Kidney epithelial cell (primary cell): Measurements from ENCODE around the gene SGPP2. TPM values are rescaled to one million over a fixed set of nuclear protein-coding genes. Genes with fewer than 3 reads are reported as not detected.

ENCODE experiments used
- DNase-seq: peaks from one replicate; pipeline ENCODE4 v3.0.0-alpha.2; 2010; ENCODE audit warnings: low read depth
- H3K27me3 ChIP-seq: 2 replicates; pipeline ENCODE4 v1.6.0; 2011; ENCODE audit warnings: low read length; ENCODE audit not compliant: control insufficient read depth, insufficient read depth
- H3K36me3 ChIP-seq: 2 replicates; pipeline ENCODE4 v1.5.1; 2011; ENCODE audit warnings: low read length; ENCODE audit not compliant: control insufficient read depth, insufficient read depth
- H3K4me3 ChIP-seq: 2 replicates; pipeline ENCODE4 v1.5.1; 2011; ENCODE audit warnings: low read depth, mild to moderate bottlenecking, control low read depth, low read length
- total RNA-seq: library from RNA; depleted of rRNA; stranded (reverse); fragments of >200 nt; gene quantifications from 2 replicates; pipeline ENCODE4 v1.2.3, GENCODE V29; 2015
- TF ChIP-seq, protein P1 (sequence below): IDR thresholded peaks from 2 replicates; pipeline ENCODE4 v1.5.1; 2011; ENCODE audit warnings: mild to moderate bottlenecking, moderate library complexity, low read length, control low read depth, inconsistent platforms; ENCODE audit not compliant: insufficient read depth, poor library complexity, severe bottlenecking

SGPP2 gene
- total RNA-seq, 1 donor from 2014 or later, result 29.1 TPM

DNA sequence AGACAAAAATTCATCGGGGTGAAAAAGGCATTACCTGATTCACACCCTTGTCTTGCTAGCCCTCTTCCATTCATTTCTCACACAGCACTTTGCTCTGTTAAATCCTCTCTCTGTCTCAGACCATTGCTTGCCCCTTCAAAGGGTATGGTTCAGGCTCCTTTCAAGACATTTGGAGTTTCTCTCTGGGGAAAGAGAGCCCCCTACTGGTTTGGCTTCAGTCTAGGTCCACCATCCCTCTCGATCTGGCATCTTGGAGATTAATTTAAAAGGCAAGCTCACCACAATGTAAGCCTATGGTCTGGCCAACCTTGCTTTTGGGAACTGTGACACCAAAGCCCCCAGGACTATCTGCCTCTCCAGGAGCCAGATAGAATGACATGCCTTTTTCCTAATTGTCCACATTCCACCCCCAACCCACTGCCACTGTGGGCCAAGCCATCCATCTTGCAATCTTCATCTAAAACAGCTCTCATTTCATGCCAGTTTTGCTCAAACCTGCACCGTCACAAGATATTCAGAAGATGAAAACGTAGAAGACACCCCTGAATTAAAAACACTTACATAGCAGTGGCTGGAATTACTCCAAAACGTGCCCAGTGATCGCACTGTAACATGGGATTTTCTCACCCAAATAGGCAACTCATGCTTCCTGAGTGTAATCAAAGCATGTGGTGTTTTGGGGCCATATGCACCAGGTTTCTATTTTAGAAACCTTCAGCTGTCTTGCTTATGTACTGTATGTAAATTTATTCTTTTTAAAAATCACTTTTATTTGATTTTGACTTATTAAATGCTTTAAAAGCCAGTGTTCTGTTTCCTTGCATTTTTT lies 137.7 kb downstream of the SGPP2 start:
- TF ChIP-seq, protein P1, sequence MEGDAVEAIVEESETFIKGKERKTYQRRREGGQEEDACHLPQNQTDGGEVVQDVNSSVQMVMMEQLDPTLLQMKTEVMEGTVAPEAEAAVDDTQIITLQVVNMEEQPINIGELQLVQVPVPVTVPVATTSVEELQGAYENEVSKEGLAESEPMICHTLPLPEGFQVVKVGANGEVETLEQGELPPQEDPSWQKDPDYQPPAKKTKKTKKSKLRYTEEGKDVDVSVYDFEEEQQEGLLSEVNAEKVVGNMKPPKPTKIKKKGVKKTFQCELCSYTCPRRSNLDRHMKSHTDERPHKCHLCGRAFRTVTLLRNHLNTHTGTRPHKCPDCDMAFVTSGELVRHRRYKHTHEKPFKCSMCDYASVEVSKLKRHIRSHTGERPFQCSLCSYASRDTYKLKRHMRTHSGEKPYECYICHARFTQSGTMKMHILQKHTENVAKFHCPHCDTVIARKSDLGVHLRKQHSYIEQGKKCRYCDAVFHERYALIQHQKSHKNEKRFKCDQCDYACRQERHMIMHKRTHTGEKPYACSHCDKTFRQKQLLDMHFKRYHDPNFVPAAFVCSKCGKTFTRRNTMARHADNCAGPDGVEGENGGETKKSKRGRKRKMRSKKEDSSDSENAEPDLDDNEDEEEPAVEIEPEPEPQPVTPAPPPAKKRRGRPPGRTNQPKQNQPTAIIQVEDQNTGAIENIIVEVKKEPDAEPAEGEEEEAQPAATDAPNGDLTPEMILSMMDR, result peak; percentile 78
- Histone ChIP-seq H3K27me3 (no peaks in the 10 kb centered on the region), H3K4me3 (no peak overlapping the region), H3K36me3 (no peaks in the 10 kb centered on the region)
- DNase-seq, result peak; percentile 23

DNA sequence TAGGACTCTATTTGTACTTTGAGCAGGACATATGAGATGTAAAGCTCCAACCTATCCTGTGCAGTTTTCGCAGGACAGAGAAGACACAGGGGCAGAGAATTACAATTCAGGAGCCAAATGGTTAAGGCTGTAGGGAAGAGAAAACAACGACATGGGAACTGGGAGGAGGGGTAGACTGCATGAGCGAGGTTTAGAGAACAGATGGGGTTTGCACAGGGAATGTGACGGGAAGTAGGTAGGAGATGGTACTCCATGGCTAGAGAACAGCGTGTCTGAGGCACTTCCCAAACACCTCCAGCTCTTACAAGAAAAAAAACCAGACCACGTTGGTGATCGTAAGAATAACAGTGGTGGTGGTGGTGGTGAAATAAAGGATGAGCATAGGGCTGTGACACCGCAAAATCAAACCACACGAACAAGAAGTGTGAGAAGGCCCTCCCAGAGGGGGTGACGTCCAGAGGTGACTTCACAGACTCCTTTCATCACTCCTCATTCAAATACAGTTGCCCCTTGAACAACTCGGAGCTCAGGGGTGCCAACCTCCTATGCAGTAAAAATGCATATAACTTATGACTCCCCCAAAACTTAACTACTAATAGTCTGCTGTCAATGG lies 138.9 kb downstream of the SGPP2 start:
- Histone ChIP-seq H3K4me3 (no peak overlapping the region), H3K36me3 (no peaks in the 10 kb centered on the region), H3K27me3 (no peaks in the 10 kb centered on the region)
- TF ChIP-seq, protein P1, result no peak
- DNase-seq, result no peak

DNA sequence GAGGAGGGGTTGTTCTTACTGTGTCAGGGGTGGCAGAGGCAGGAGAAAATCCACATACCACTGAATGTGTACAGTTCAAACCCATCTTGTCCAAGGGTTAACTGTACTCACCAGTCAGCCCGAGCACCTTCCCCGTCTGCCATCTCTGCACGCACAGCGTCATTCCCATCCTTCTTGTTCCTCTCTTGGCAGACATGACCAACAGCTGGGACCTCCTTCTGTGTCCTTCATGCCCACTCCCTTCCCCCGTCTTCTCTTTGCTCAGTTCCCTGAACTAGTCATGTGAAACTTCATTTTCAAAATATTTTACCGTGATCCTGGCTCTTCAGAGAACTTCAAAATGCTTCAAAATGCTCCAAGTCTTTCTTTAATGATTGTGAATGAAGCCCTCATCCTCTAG lies 139.6 kb downstream of the SGPP2 start:
- TF ChIP-seq, protein P1, result no peak
- Histone ChIP-seq H3K36me3 (no peaks in the 10 kb centered on the region), H3K4me3 (no peak overlapping the region), H3K27me3 (no peaks in the 10 kb centered on the region)
- no peak for DNase-seq

DNA sequence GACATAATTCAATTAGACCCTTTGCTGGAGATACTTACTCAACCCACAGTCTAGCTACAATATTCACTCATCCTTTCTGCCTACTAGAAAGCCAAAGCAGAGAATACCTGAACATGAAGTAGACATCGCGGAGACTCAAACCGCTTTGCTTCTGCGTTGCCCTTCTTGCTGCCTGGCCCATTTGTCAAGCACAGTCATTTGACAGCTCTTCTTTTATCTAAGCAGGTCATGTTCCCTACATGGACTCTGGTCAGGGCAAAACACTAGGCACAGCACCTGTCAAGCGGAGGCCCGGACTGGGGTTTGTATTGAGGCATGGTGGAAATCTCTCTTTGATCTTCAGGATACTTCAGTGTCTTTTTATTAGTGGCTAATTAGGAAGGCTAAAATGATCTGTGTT lies 141.9 kb downstream of the SGPP2 start:
- DNase-seq, result no peak
- Histone ChIP-seq H3K4me3 (no peak overlapping the region), H3K36me3 (no peaks in the 10 kb centered on the region), H3K27me3 (no peaks in the 10 kb centered on the region)
- TF ChIP-seq, protein P1, result no peak

DNA sequence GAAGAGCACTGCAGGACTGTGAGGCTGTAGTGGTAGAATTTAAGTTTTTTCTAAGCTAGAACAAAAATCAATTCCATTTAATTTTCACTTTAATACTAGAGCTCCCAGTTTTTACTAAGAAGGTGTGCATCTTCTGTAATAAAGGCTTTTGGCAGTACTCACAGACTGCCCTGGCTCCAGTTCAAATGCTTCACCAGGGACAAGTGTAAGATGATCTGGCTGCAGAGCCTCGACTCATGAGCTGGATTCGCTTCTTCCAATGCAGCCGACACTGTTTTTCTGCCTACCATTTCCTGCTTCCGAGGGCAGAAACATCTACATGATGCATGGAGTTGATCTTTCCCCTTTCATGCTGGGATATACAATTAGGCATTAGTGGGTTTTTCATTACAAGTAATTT lies 144.5 kb downstream of the SGPP2 start:
- Histone ChIP-seq H3K36me3 (no peaks in the 10 kb centered on the region), H3K4me3 (no peak overlapping the region), H3K27me3 (no peaks in the 10 kb centered on the region)
- DNase-seq, result no peak
- TF ChIP-seq, protein P1, result no peak
